GM20000 (cell line): Measurements from ENCODE around the gene IPPK.
"Not testable (repeated sequence)": the region's sequence is repeated elsewhere in the genome, so short reads cannot be mapped to it uniquely, and the experiment has no call there.

Source experiments
- DNase-seq: peaks from one replicate; pipeline ENCODE4 v3.0.0; 2012; ENCODE audit warnings: low spot score
- TF ChIP-seq, protein P1 (sequence below): IDR thresholded peaks from 2 replicates; pipeline ENCODE4 v1.5.1; 2012; ENCODE audit warnings: mild to moderate bottlenecking, control low read depth; ENCODE audit errors: extremely low read depth, missing control alignments

Gene IPPK

GRCh38 chr9:92627651-92628050, 42.3 kb downstream of the IPPK start:
- DNase-seq, result no peak
- TF ChIP-seq, protein P1, sequence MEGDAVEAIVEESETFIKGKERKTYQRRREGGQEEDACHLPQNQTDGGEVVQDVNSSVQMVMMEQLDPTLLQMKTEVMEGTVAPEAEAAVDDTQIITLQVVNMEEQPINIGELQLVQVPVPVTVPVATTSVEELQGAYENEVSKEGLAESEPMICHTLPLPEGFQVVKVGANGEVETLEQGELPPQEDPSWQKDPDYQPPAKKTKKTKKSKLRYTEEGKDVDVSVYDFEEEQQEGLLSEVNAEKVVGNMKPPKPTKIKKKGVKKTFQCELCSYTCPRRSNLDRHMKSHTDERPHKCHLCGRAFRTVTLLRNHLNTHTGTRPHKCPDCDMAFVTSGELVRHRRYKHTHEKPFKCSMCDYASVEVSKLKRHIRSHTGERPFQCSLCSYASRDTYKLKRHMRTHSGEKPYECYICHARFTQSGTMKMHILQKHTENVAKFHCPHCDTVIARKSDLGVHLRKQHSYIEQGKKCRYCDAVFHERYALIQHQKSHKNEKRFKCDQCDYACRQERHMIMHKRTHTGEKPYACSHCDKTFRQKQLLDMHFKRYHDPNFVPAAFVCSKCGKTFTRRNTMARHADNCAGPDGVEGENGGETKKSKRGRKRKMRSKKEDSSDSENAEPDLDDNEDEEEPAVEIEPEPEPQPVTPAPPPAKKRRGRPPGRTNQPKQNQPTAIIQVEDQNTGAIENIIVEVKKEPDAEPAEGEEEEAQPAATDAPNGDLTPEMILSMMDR, result no peak

GRCh38 chr9:92626484-92626883, 43.4 kb downstream of the IPPK start:
- TF ChIP-seq, protein P1, result no peak
- DNase-seq, result no peak

DNA sequence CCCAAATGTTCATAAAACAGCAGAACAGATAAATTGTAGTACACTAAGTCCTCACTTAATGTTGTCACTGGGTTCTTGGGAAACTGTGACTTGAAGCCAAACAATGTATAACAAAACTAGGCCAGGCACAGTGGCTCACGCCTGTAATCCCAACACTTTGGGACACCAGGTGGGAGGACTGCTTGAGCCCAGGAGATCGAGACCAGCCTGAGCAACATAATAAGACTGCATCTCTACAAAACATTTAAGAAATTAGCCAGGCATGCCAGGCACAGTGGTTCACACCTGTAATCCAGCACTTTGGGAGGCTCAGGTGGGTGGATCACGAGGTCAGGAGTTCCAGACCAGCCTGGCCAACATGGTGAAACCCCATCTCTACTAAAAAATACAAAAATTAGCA, 46.0 kb downstream of the IPPK start:
- DNase-seq, result not testable (repeated sequence)

GRCh38 chr9:92620845-92621244, 49.1 kb downstream of the IPPK start:
- DNase-seq, result no peak
- TF ChIP-seq, protein P1, result no peak

- TF ChIP-seq, protein P1, result no peak
- DNase-seq, result no peak
Observed at GRCh38 chr9:92619601-92620300, 50.2 kb downstream of the IPPK start.

DNA sequence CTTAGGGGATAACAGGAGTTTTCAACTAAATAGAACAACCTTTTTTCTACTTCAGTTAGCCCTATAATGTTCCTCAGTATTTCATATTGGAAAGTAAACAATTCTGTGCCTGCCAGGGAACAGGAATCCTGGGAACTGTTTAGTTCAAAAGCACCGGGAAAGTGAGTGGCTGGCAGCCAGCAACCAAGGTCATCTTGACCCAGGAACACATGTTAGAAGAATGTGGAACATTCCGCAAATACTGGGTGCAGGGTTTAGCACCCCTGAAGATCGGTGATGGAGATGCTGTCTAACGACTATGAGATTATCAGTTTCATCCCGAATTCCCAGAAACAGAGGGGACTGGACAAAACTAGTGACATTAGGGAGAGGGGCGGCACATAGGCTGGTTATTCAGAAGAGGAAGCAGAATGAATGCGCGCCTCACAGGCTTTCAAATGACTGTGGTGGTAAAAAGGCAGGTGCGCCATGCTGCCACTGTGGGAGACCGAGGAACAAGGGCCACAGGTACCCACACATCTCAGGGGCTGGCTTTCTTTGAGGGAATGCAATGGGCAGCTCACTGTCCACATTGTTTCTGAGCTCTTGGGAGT, 51.2 kb downstream of the IPPK start:
- TF ChIP-seq, protein P1, result no peak
- no peak for DNase-seq

GRCh38 chr9:92617951-92618510, 51.9 kb downstream of the IPPK start:
- no peak for DNase-seq

More at GRCh38 chr9:92617951-92618510, 51.9 kb downstream of the IPPK start:
- TF ChIP-seq, protein P1, result no peak
